Measurements from ENCODE around the gene CNTN4.

The CNTN4 gene

DNA sequence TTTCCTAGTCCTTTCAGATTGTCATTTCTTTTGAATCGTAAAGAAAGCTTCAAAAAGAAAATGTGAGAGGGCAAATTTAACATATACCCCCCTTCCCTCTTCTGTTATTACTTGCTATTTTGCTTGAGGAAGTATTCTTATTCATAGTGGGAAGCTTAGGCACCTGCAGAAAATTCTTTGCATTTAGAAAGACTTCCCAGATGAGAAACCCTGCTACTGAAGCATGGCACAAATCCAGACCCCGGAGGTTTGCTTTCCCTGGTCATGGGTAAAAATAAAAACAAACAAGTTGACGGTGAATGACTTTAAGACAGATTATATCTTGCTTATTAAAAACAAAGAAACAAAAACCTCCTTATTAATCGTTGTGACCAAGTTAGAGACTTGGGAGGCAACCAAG, 917.6 kb downstream of the CNTN4 start:
- H3K27me3 ChIP-seq (replicated peaks), result no peaks in the 10 kb centered on the region
- H3K4me3 ChIP-seq (ENCODE audit: low read depth, low read length), result no peak overlapping the region
- no peaks in the 10 kb centered on the region for H3K36me3 ChIP-seq (replicated peaks)
- DNase-seq, result no peak
- in situ Hi-C loops (cut with HindIII; ENCODE audit: low pct_ligation_motif_present, low sequenced_read_pairs), result no loop called here
- TF ChIP-seq, protein P1, sequence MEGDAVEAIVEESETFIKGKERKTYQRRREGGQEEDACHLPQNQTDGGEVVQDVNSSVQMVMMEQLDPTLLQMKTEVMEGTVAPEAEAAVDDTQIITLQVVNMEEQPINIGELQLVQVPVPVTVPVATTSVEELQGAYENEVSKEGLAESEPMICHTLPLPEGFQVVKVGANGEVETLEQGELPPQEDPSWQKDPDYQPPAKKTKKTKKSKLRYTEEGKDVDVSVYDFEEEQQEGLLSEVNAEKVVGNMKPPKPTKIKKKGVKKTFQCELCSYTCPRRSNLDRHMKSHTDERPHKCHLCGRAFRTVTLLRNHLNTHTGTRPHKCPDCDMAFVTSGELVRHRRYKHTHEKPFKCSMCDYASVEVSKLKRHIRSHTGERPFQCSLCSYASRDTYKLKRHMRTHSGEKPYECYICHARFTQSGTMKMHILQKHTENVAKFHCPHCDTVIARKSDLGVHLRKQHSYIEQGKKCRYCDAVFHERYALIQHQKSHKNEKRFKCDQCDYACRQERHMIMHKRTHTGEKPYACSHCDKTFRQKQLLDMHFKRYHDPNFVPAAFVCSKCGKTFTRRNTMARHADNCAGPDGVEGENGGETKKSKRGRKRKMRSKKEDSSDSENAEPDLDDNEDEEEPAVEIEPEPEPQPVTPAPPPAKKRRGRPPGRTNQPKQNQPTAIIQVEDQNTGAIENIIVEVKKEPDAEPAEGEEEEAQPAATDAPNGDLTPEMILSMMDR (IDR thresholded peaks at IDR 0.05; ENCODE audit: low read depth, low read length, missing control alignments), result no peak
- no peak overlapping the region for H3K27ac ChIP-seq

DNA sequence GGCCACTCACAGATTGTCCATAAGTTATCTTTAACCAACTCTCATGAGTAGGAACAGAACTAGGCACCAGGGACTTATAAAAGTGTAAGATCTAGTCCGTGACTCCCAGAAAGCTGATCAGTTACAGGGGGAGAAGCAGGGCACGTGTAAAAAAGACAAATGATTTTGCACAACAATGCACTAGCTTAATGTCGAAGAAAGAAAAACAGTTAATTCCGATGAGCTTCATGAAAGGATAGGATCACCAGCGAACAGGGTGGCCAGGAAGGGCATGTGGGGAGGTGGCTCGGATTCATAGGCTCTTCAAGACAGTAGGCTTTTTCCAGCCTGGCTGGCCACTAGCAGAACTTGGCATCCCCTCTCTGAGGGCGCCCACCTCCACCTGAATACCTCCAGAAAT, 921.5 kb downstream of the CNTN4 start:
- in situ Hi-C loops (cut with HindIII; ENCODE audit: low pct_ligation_motif_present, low sequenced_read_pairs), result no loop called here
- DNase-seq, result no peak
- Histone ChIP-seq H3K27ac (no peak overlapping the region), H3K36me3 (replicated peaks) (no peaks in the 10 kb centered on the region), H3K27me3 (replicated peaks) (no peaks in the 10 kb centered on the region), H3K4me3 (ENCODE audit: low read depth, low read length) (no peak overlapping the region)
- TF ChIP-seq, protein P1 (IDR thresholded peaks at IDR 0.05; ENCODE audit: low read depth, low read length, missing control alignments), result no peak

DNA sequence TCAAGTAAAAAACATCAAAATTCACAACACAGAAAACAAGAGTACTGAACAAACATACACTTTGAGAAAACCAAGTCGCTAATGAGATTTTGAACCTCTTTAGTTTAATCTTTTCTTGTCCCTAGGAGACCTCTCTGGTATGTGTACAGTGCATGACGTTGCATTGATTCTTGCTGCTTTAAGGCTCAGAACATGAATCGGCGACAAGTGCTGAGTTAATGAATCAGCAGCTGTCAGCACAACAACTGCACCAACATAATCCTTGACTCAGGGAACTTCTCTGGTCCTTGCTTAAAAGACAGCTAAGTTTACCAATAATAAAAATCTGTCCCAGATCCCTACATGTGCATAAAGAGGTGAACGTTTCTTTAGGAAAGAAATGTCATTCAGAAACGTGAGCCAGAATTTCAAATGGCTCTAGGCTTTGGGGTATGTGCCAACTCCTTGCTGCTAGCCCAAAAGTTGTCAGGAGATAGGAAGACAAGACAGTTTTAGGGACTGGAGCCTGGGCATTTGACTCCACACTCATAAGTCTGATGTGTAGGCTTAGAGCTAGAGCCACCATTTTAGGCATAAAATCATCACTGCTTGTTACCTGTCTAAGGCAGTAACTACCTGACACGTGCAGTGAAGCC, 924.6 kb downstream of the CNTN4 start:
- TF ChIP-seq, protein P1 (IDR thresholded peaks at IDR 0.05; ENCODE audit: low read depth, low read length, missing control alignments), result no peak
- no peak for DNase-seq
- in situ Hi-C loops (cut with HindIII; ENCODE audit: low pct_ligation_motif_present, low sequenced_read_pairs), result no loop called here
- Histone ChIP-seq H3K27ac (no peak overlapping the region), H3K4me3 (ENCODE audit: low read depth, low read length) (no peak overlapping the region), H3K27me3 (replicated peaks) (no peaks in the 10 kb centered on the region), H3K36me3 (replicated peaks) (no peaks in the 10 kb centered on the region)

DNA sequence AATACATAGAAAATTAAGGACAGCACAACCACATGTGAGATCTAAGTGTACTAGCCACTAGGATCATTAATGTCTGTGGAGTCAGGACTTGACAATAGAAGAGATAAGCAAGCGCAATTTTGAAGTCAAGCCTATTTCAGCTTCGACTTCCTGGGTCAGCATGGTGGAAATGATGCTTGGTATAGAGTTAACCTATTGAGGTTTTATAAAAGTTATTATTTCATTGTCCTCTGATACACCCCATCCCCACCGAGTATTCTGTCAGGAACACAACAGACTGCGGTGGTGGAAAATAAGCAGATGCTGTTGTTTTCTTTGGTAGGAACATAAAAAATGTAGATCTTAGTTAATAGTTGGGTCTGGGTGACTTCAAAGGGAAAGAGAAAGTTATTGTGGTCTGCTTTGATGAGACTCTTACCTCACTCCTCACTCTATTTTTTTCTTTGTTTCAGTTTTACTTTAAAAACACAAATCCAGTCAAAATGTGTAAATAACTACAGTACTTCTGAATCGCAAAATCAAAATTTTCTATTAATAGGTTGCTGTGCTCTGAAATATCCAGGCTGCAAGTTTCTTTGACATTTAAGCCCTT, 929.4 kb downstream of the CNTN4 start:
- Histone ChIP-seq H3K27ac (no peak overlapping the region), H3K4me3 (ENCODE audit: low read depth, low read length) (no peak overlapping the region), H3K36me3 (replicated peaks) (no peaks in the 10 kb centered on the region), H3K27me3 (replicated peaks) (no peaks in the 10 kb centered on the region)
- in situ Hi-C loops (cut with HindIII; ENCODE audit: low pct_ligation_motif_present, low sequenced_read_pairs), result no loop called here
- no peak for DNase-seq
- TF ChIP-seq, protein P1 (IDR thresholded peaks at IDR 0.05; ENCODE audit: low read depth, low read length, missing control alignments), result no peak

DNA sequence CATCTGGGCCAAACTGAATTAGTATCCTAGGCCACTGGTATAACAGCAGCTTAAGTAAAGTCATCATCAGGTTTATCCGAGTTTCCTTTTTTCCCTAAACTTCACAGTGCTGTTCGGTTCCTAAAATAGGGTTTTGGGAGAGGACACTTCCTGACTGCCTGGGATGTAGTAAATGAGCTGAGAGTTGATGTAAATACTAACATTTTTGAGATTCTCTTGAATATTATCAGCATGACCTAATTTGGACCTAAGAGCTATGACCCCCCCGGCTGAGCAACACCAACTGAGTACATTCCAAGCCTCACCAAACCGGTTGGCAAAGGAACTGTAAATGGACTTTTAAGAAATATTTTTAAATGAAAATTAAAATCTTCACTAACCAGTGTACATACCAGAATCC, 932.7 kb downstream of the CNTN4 start:
- Histone ChIP-seq H3K27me3 (replicated peaks) (no peaks in the 10 kb centered on the region), H3K36me3 (replicated peaks) (no peaks in the 10 kb centered on the region), H3K4me3 (ENCODE audit: low read depth, low read length) (no peak overlapping the region), H3K27ac (no peak overlapping the region)
- in situ Hi-C loops (cut with HindIII; ENCODE audit: low pct_ligation_motif_present, low sequenced_read_pairs), result no loop called here
- no peak for DNase-seq
- TF ChIP-seq, protein P1 (IDR thresholded peaks at IDR 0.05; ENCODE audit: low read depth, low read length, missing control alignments), result no peak

GRCh38 chr3:3037156-3037555, 938.5 kb downstream of the CNTN4 start:
- Histone ChIP-seq H3K4me3 (ENCODE audit: low read depth, low read length) (no peak overlapping the region), H3K36me3 (replicated peaks) (no peaks in the 10 kb centered on the region), H3K27ac (no peak overlapping the region), H3K27me3 (replicated peaks) (no peaks in the 10 kb centered on the region)
- TF ChIP-seq, protein P1 (IDR thresholded peaks at IDR 0.05; ENCODE audit: low read depth, low read length, missing control alignments), result no peak
- DNase-seq, result no peak
- in situ Hi-C loops (cut with HindIII; ENCODE audit: low pct_ligation_motif_present, low sequenced_read_pairs), result no loop called here

Data from brain microvascular endothelial cell (primary cell).